KMS-11 (cell line): Measurements from ENCODE around the gene SNX9.

Experiments used
- H2AFZ ChIP-seq: fragments of 200-600 bp; sonication (generic); 2 replicates; pipeline ENCODE4 v1.6.1; 2016; ENCODE audit warnings: antibody characterized with exemption, mixed run types, low read depth
- H3K27ac ChIP-seq: fragments of 200-600 bp; sonication (generic); 2 replicates; pipeline ENCODE4 v1.6.1; 2016; ENCODE audit warnings: mild to moderate bottlenecking, mixed run types
- H3K27me3 ChIP-seq: fragments of 200-600 bp; sonication (generic); 2 replicates; pipeline ENCODE4 v1.6.1; 2017; ENCODE audit warnings: mild to moderate bottlenecking, low read depth, mixed run types, moderate library complexity; ENCODE audit not compliant: insufficient read depth
- H3K36me3 ChIP-seq: fragments of 200-600 bp; sonication (generic); 2 replicates; pipeline ENCODE4 v1.6.1; 2017; ENCODE audit warnings: mild to moderate bottlenecking, mixed run types; ENCODE audit not compliant: insufficient read depth
- H3K4me1 ChIP-seq: fragments of 200-600 bp; sonication (generic); 2 replicates; pipeline ENCODE4 v1.6.1; 2016; ENCODE audit warnings: mild to moderate bottlenecking, low read depth, mixed run types; ENCODE audit not compliant: poor library complexity, severe bottlenecking
- H3K4me2 ChIP-seq: fragments of 200-600 bp; sonication (generic); 2 replicates; pipeline ENCODE4 v1.7.0; 2016; ENCODE audit warnings: mild to moderate bottlenecking, mixed run types
- H3K4me3 ChIP-seq: fragments of 200-600 bp; sonication (generic); IDR thresholded peaks from 2 replicates; pipeline ENCODE4 v1.6.1; 2017; ENCODE audit warnings: low read depth, low read length, mixed read lengths; ENCODE audit not compliant: insufficient read depth
- H3K79me2 ChIP-seq: fragments of 200-600 bp; sonication (generic); 2 replicates; pipeline ENCODE4 v1.6.1; 2016; ENCODE audit warnings: low read depth, mixed run types; ENCODE audit not compliant: insufficient read depth
- H3K9ac ChIP-seq: fragments of 200-600 bp; sonication (generic); 2 replicates; pipeline ENCODE4 v1.6.1; 2016; ENCODE audit warnings: mild to moderate bottlenecking, mixed run types
- H4K20me1 ChIP-seq: fragments of 200-600 bp; sonication (generic); 2 replicates; pipeline ENCODE4 v1.6.1; 2016; ENCODE audit warnings: mild to moderate bottlenecking, mixed run types; ENCODE audit not compliant: insufficient read depth
- CTCF ChIP-seq: fragments of 200-600 bp; sonication (generic); conservative IDR thresholded peaks from 2 replicates; pipeline ENCODE4 v1.6.1; 2017; ENCODE audit warnings: low read depth, mild to moderate bottlenecking, antibody characterized with exemption, low read length, moderate library complexity, mixed read lengths

The SNX9 gene

GRCh38 chr6:157904999-157905398 lies 82.0 kb downstream of the SNX9 start:
- no peak for TF ChIP-seq CTCF
- H2AFZ ChIP-seq = no peak overlapping the region
- no peaks in the 10 kb centered on the region for H3K4me1 ChIP-seq
- H3K4me3 ChIP-seq = no peak overlapping the region
- no peak overlapping the region for H3K4me2 ChIP-seq
- no peaks in the 10 kb centered on the region for H4K20me1 ChIP-seq
- no peaks in the 10 kb centered on the region for H3K27me3 ChIP-seq
- H3K9ac ChIP-seq = no peak overlapping the region
- H3K36me3 ChIP-seq = no peaks in the 10 kb centered on the region
- no peak overlapping the region for H3K27ac ChIP-seq
- no peaks in the 10 kb centered on the region for H3K79me2 ChIP-seq

DNA sequence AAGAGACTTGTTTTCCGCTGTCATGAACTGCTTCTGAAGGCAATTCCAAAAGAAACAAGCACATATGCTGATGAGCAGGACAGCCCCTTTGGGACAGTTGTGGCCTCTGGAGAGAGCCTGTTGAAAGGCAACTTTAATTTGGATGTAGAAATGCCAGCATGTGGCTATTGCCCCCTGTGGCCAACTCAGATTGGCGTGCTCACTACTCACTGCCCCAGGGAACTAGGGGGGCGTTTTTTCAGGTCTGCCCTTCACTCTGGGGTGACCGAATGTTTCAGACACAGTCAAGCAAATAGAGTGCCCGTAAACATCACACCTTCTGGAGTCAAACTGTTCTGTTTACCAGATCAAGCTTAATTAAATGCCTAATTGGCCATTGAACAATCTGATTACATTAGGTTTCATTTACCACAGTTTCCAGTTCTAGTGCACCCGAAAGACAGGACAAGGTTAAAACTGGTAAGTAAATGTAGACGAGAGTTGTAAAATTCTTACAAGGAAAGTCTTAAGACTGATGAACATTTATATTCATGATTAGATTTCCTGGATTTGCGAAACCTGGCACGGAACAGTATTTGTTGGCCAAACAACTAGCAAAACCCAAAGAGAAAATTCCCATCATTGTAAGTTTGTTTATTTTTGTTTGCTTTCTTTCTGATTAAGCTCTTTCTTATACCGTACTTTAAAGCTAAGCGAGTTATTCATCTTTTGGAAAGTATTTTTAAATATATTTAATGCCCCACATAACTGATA lies 82.7 kb downstream of the SNX9 start:
- H3K36me3 ChIP-seq = no peaks in the 10 kb centered on the region
- H3K79me2 ChIP-seq = no peaks in the 10 kb centered on the region
- H3K4me3 ChIP-seq = no peak overlapping the region
- no peak overlapping the region for H3K27ac ChIP-seq
- no peaks in the 10 kb centered on the region for H3K4me1 ChIP-seq
- TF ChIP-seq CTCF = no peak
- no peaks in the 10 kb centered on the region for H4K20me1 ChIP-seq
- no peak overlapping the region for H3K4me2 ChIP-seq
- no peaks in the 10 kb centered on the region for H3K27me3 ChIP-seq
- no peak overlapping the region for H3K9ac ChIP-seq
- H2AFZ ChIP-seq = no peak overlapping the region

DNA sequence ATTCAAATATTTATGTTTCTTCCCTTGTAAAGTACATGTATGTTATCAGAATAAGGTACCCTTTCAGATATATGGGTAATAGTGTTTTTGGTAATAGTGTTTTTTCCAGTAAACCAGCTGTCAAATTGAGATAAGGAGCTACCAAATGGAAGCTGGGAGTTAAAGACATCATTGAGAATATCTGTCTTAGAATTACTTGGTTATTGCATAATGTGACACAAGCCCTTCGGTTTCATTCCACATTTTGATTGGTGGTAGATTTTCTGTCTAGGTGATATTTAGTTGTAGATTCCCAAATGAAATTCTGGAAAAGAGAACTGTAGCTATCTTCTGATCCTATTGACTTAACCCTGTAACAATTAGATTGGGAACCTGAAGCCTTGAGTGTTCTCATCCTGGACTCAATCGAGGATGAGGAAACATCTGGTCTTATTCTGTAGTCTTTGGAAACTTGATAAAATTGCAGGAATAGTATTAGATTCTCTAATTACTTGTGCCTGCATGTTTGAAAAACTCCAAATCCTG lies 83.6 kb downstream of the SNX9 start:
- Histone ChIP-seq H3K4me2 (no peak overlapping the region), H3K79me2 (no peaks in the 10 kb centered on the region), H4K20me1 (no peaks in the 10 kb centered on the region), H3K4me1 (no peaks in the 10 kb centered on the region), H3K9ac (no peak overlapping the region), H3K27ac (no peak overlapping the region), H2AFZ (no peak overlapping the region), H3K4me3 (no peak overlapping the region), H3K36me3 (no peaks in the 10 kb centered on the region), H3K27me3 (no peaks in the 10 kb centered on the region)
- TF ChIP-seq CTCF = no peak

- H3K27ac ChIP-seq = no peak overlapping the region
- H3K4me1 ChIP-seq = no peaks in the 10 kb centered on the region
- H3K4me3 ChIP-seq = no peak overlapping the region
- H3K4me2 ChIP-seq = no peak overlapping the region
- no peaks in the 10 kb centered on the region for H3K79me2 ChIP-seq
- no peaks in the 10 kb centered on the region for H3K27me3 ChIP-seq
- no peak overlapping the region for H3K9ac ChIP-seq
- H3K36me3 ChIP-seq = no peaks in the 10 kb centered on the region
- H4K20me1 ChIP-seq = no peaks in the 10 kb centered on the region
- no peak for TF ChIP-seq CTCF
- no peak overlapping the region for H2AFZ ChIP-seq
Measured at GRCh38 chr6:157907651-157908050, 84.6 kb downstream of the SNX9 start.
